ENCODE data around the gene TBC1D1. TPM values are rescaled to one million over a fixed set of nuclear protein-coding genes. Genes with fewer than 3 reads are reported as not detected.

The TBC1D1 gene
- total and polyA plus RNA-seq, 2 donors (not counting 3 experiments of a cell fraction or from before 2014, with no cell fraction given): 63.5 to 116 TPM

- TF ChIP-seq GATA2 (IDR thresholded peaks at IDR 0.05; ENCODE audit: insufficient read depth, insufficient read length, low read depth, low read length): no peak
- TF ChIP-seq JUN (IDR thresholded peaks at IDR 0.05; ENCODE audit: borderline replicate concordance, insufficient read depth, insufficient read length, low read depth): no peak
- TF ChIP-seq CTCF (IDR thresholded peaks at IDR 0.05; ENCODE audit: extremely low read depth in 1 of 2, insufficient read depth in 1 of 2, low read depth in 1 of 2, low read length in 2 of 2): no peak
- TF ChIP-seq POLR2AphosphoS5 (IDR thresholded peaks at IDR 0.05; ENCODE audit: insufficient read depth, low read depth, low read length): no peak
- TF ChIP-seq MYC (IDR thresholded peaks at IDR 0.05; ENCODE audit: low read depth, low read length): no peak
- no peak for TF ChIP-seq EZH2 (IDR thresholded peaks at IDR 0.05; ENCODE audit: borderline replicate concordance, low read depth, low read length, severe bottlenecking)
- no peak for TF ChIP-seq FOS (IDR thresholded peaks at IDR 0.05; ENCODE audit: borderline replicate concordance, insufficient read depth, low read length)
- no peak for TF ChIP-seq MAX (IDR thresholded peaks at IDR 0.05; ENCODE audit: insufficient read depth, insufficient read length)
- TF ChIP-seq POLR2A (IDR thresholded peaks at IDR 0.05; ENCODE audit: low read depth, low read length): no peak
- Histone ChIP-seq H3K27me3 (ENCODE audit: control insufficient read depth in 2 of 2, insufficient read depth in 2 of 2, low read length in 2 of 2) (no peaks in the 10 kb centered on the region), H3K9me1 (replicated peaks; ENCODE audit: control insufficient read depth, extremely low read depth, insufficient read depth, low read length) (no peaks in the 10 kb centered on the region), H3K4me3 (replicated peaks in 1 of 3; ENCODE audit: insufficient read depth in 1 of 3, low read depth in 1 of 3, low read length in 3 of 3) (no peak overlapping the region), H3K79me2 (ENCODE audit: control insufficient read depth, insufficient read depth, low read length) (peaks cover 2% of the 10 kb centered on the region), H3K36me3 (ENCODE audit: control insufficient read depth in 2 of 2, extremely low read depth in 1 of 2, insufficient read depth in 2 of 2, low read length in 2 of 2) (peaks cover 0 to 2% of the 10 kb centered on the region in 2 experiments), H3K9ac (replicated peaks; ENCODE audit: extremely low read depth, insufficient read depth, low read length) (no peak overlapping the region), H3K27ac (ENCODE audit: insufficient read depth, low read depth, low read length) (no peak overlapping the region), H3K4me1 (ENCODE audit: control insufficient read depth, extremely low read depth, insufficient read depth, low read length) (no peaks in the 10 kb centered on the region), H3K9me3 (replicated peaks; ENCODE audit: control insufficient read depth, insufficient read depth, low read length) (no peaks in the 10 kb centered on the region), H4K20me1 (replicated peaks; ENCODE audit: control insufficient read depth, extremely low read depth, insufficient read depth, low read length) (no peaks in the 10 kb centered on the region), H2AFZ (ENCODE audit: low read depth, low read length) (no peak overlapping the region), H3K4me2 (ENCODE audit: insufficient read depth, low read length) (no peak overlapping the region)
- BruUV-seq (replicated peaks): no TSS peak
- dilution Hi-C loops (cut with MboI; ENCODE audit: extremely low pct_ligation_motif_present, low sequenced_read_pairs): no loop called here
- FAIRE-seq: no peak
- CTCF ChIA-PET: interaction anchor here (0.8 to 1.3 kb wide), 3 partner anchors 14 to 177 kb away, joined by 3 read pairs; partner anchors contain the start of gene PGM2
- intact Hi-C loops (cut with micrococcal nuclease): no loop called here
- no peak for DNase-seq (ENCODE audit: low read depth, low spot score)
- POLR2A ChIA-PET: no interaction called here
Measured at GRCh38 chr4:38004062-38004461, 113.2 kb downstream of the TBC1D1 start.

Data from endothelial cell of umbilical vein (primary cell).